HepG2 (cell line): ENCODE measurements around the gene MED25. TPM values are rescaled to one million over a fixed set of nuclear protein-coding genes. Genes with fewer than 3 reads are reported as not detected.

ENCODE experiments used
- ATAC-seq: fragments of 200-7000 bp; cut with Tn5 transposase; 3 replicates; pipeline ENCODE4 v1.9.1; 2020; ENCODE audit warnings: mild to moderate bottlenecking, moderate library complexity
- BruUV-seq: library from RNA; stranded (reverse); fragments of 400-500 nt; replicated peaks from 2 replicates; lab custom pipeline; 2021; lab: Mats Ljungman, UMichigan
- CTCF ChIA-PET: fragments of 300-600 bp; formaldehyde crosslinking; extraction: SDS; loops from one replicate; lab custom pipeline; 2021; ENCODE audit warnings: low total read pairs, inconsistent platforms, low intra/inter-chr PET ratio; lab: Yijun Ruan, JAX
- POLR2A ChIA-PET: fragments of 350-600 bp; sonication (Branson Sonifier 250); formaldehyde crosslinking; loops from one replicate; lab custom pipeline; 2020; ENCODE audit warnings: antibody characterized with exemption, inconsistent platforms; lab: Yijun Ruan, JAX
- DNase-seq: peaks from one replicate; pipeline ENCODE4 v3.0.0-alpha.2; 2015; ENCODE audit warnings: low spot score
- FAIRE-seq: peaks from 3 replicates; lab custom pipeline; 2011; peaks lifted over from hg19 to GRCh38; lab: Jason Lieb, UNC
- H2AFZ ChIP-seq: one replicate; pipeline ENCODE4 v1.6.1; 2011; ENCODE audit warnings: low read length, inconsistent platforms
- H3K27ac ChIP-seq: fragments of 300-600 bp; 3 replicates; pipeline ENCODE4 v1.8.0; 2011; ENCODE audit warnings: mixed run types, mild to moderate bottlenecking, mixed read lengths, low read length, inconsistent platforms; ENCODE audit not compliant: insufficient read depth; ENCODE audit errors: extremely low read length
- H3K27me3 ChIP-seq, 2 experiments: fragments of 200-600 bp in 1 of 2; 2 replicates in 1 of 2; 3 replicates in 1 of 2; pipeline versions ENCODE4 v1.6.0 to v1.8.0; 2011; ENCODE audit warnings: low read length in 2 of 2, mild to moderate bottlenecking in 2 of 2, moderate library complexity in 2 of 2, inconsistent platforms in 1 of 2; ENCODE audit not compliant: insufficient read depth in 2 of 2, control insufficient read depth in 1 of 2
- H3K36me3 ChIP-seq, 2 experiments: fragments of 200-600 bp in 1 of 2; replicated peaks in 1 of 2; 2 replicates in 1 of 2; 3 replicates in 1 of 2; pipeline versions ENCODE4 v1.5.1 to v1.8.0; 2011; ENCODE audit warnings: low read length in 2 of 2, inconsistent platforms in 1 of 2; ENCODE audit not compliant: insufficient read depth in 2 of 2, control insufficient read depth in 1 of 2
- H3K4me1 ChIP-seq: 2 replicates; pipeline ENCODE4 v1.5.1; 2012; ENCODE audit warnings: low read length, inconsistent platforms; ENCODE audit not compliant: insufficient read depth
- H3K4me2 ChIP-seq: 2 replicates; pipeline ENCODE4 v1.6.0; 2011; ENCODE audit warnings: low read depth, low read length, inconsistent platforms
- H3K4me3 ChIP-seq, 3 experiments: fragments of 200-600 bp in 1 of 3; sonication (generic), shearing (Covaris generic) in 1 of 3; replicated peaks in 1 of 3; 2 replicates each; pipeline ENCODE4 v1.5.1; 2011 to 2016; ENCODE audit warnings: low read length in 3 of 3, inconsistent platforms in 2 of 3, low read depth in 2 of 3, mild to moderate bottlenecking in 2 of 3, control low read depth in 1 of 3, mixed read lengths in 1 of 3; ENCODE audit not compliant: insufficient read depth in 1 of 3
- H3K79me2 ChIP-seq: one replicate; pipeline ENCODE4 v1.6.1; 2011; ENCODE audit warnings: low read length, inconsistent platforms; ENCODE audit not compliant: insufficient read depth
- H3K9ac ChIP-seq: 2 replicates; pipeline ENCODE4 v1.6.0; 2011; ENCODE audit warnings: mild to moderate bottlenecking, low read depth, low read length, inconsistent platforms; ENCODE audit not compliant: insufficient read depth
- H3K9me3 ChIP-seq: 2 replicates; pipeline ENCODE4 v1.5.1; 2012; ENCODE audit warnings: mild to moderate bottlenecking, low read length
- H4K20me1 ChIP-seq: 2 replicates; pipeline ENCODE4 v1.6.0; 2011; ENCODE audit warnings: inconsistent platforms, mild to moderate bottlenecking, low read length, moderate library complexity; ENCODE audit not compliant: insufficient read depth
- MTA3 ChIP-seq: sonication (generic); formaldehyde crosslinking; IDR thresholded peaks from 2 replicates; pipeline ENCODE4 v1.4.0; 2020; ENCODE audit warnings: missing genetic modification reagents
- ZNF224 ChIP-seq: sonication (generic); formaldehyde crosslinking; IDR thresholded peaks from 2 replicates; pipeline ENCODE4 v1.5.0; 2020; ENCODE audit warnings: mild to moderate bottlenecking, missing genetic modification reagents
- ZNF629 ChIP-seq: sonication (generic); formaldehyde crosslinking; conservative IDR thresholded peaks from 2 replicates; pipeline ENCODE4 v1.5.0; 2020; ENCODE audit warnings: missing genetic modification reagents
- ZNF776 ChIP-seq: sonication (generic); formaldehyde crosslinking; IDR thresholded peaks from 2 replicates; pipeline ENCODE4 v1.4.0; 2020; ENCODE audit warnings: mild to moderate bottlenecking, missing genetic modification reagents
- WGBS: methylation state at CpG from one replicate; pipeline ENCODE4 v1.1.6; 2017; ENCODE audit warnings: low lambda C conversion rate; 5-methylcytosine and 5-hydroxymethylcytosine counted together
- in situ Hi-C: cut with HindIII; loops from 2 replicates; pipeline ENCODE4 v1.10.0; 2017; ENCODE audit warnings: low pct_unique_long_range_greater_than_20kb; ENCODE audit not compliant: extremely low pct_ligation_motif_present
- intact Hi-C: fragments of 100-400 bp; cut with micrococcal nuclease; formaldehyde crosslinking; loops from one replicate; pipeline ENCODE4 v1.10.0; 2022; ENCODE audit not compliant: unreplicated experiment
- polyA plus RNA-seq, 8 experiments: library from polyadenylated mRNA; depleted of rRNA in 3 of 8; stranded (reverse) in 7 of 8; unstranded in 1 of 8; fragments of >200 nt; fragmentation: Illumina TruSeq in 4 of 8; extraction: Trizol in 4 of 8; gene quantifications; 2 replicates each; pipeline versions ENCODE4 v1.2.1 to v1.2.3, GENCODE V29; 2011 to 2016; ENCODE audit warnings: low read depth in 4 of 8, missing spikeins in 1 of 8, mixed read lengths in 1 of 8; ENCODE audit not compliant: insufficient read depth in 1 of 8
- total RNA-seq, 5 experiments: library from RNA; depleted of rRNA; stranded (reverse); fragments of >200 nt; fragmentation: Illumina TruSeq; extraction: Trizol; gene quantifications; 2 replicates each; pipeline ENCODE4 v1.2.3, GENCODE V29; 2016; ENCODE audit warnings: low read depth in 1 of 5

The MED25 gene
- total and polyA plus RNA-seq, 2 of the 13 experiments (the other 11 are each of a cell fraction or from before 2014, with no cell fraction given): 11.1 to 15.1 TPM

GRCh38 chr19:49803529-49803856 is 14.6 kb upstream of the MED25 start:
- H3K4me1 ChIP-seq: no peaks in the 10 kb centered on the region
- H3K4me3 ChIP-seq: no peak overlapping the region
- ChIA-PET POLR2A (no interaction called here), CTCF (no interaction called here)
- in situ Hi-C loops: no loop called here
- FAIRE-seq (no peak), DNase-seq (no peak), ATAC-seq (no peak)
- no peak overlapping the region for H2AFZ ChIP-seq
- no peak overlapping the region for H3K4me2 ChIP-seq
- H3K79me2 ChIP-seq: no peaks in the 10 kb centered on the region
- H3K27ac ChIP-seq: no peak overlapping the region
- no peak overlapping the region for H3K9ac ChIP-seq
- WGBS: 98% methylated on average over 6 of the region's 6 CpGs
- no peaks in the 10 kb centered on the region for H3K27me3 ChIP-seq
- H4K20me1 ChIP-seq: no peaks in the 10 kb centered on the region
- TF ChIP-seq ZNF776 (CRISPR knock-in tag) (no peak), MTA3 (CRISPR knock-in tag) (no peak)
- TF ChIP-seq, all 625 proteins: peak for 0
- no TSS peak for BruUV-seq
- intact Hi-C loops: no loop called here
- Histone ChIP-seq H3K9me3 (no peaks in the 10 kb centered on the region), H3K36me3 (peaks cover 8 to 29% of the 10 kb centered on the region in 2 experiments; a peak in 4 of 5 replicates)

GRCh38 chr19:49805822-49806619 is 12.1 kb upstream of the MED25 start:
- no TSS peak for BruUV-seq
- Histone ChIP-seq H3K4me2 (no peak overlapping the region), H3K79me2 (no peaks in the 10 kb centered on the region), H3K27me3 (no peaks in the 10 kb centered on the region), H3K27ac (no peak overlapping the region), H3K4me1 (peaks cover 14% of the 10 kb centered on the region), H4K20me1 (no peaks in the 10 kb centered on the region), H3K9ac (no peak overlapping the region), H3K36me3 (peaks cover 3 to 14% of the 10 kb centered on the region in 2 experiments; a peak in 3 of 5 replicates), H3K4me3 (no peak overlapping the region), H3K9me3 (no peaks in the 10 kb centered on the region), H2AFZ (no peak overlapping the region)
- DNase-seq (no peak), FAIRE-seq (no peak), ATAC-seq (no peak)
- in situ Hi-C loops: no loop called here
- intact Hi-C loops: no loop called here
- ChIA-PET POLR2A (no interaction called here), CTCF (no interaction called here)
- WGBS: 97% methylated on average over 8 of the region's 20 CpGs
- TF ChIP-seq ZNF224 (CRISPR knock-in tag): no peak
- TF ChIP-seq ZNF629 (CRISPR knock-in tag): peak; percentile 82
